ELR (cell line): Measurements from ENCODE around the gene ACSF3.
"Not testable (repeated sequence)": the region's sequence is repeated elsewhere in the genome, so short reads cannot be mapped to it uniquely, and the experiment has no call there.

ENCODE experiments used
- DNase-seq: peaks from one replicate; pipeline ENCODE4 v3.0.0-alpha.2; 2015; ENCODE audit warnings: low read depth

The ACSF3 gene

GRCh38 chr16:89055894-89056555 lies 37.6 kb upstream of the ACSF3 start:
- no peak for DNase-seq

GRCh38 chr16:89056592-89056991 lies 37.1 kb upstream of the ACSF3 start:
- DNase-seq, result no peak

DNA sequence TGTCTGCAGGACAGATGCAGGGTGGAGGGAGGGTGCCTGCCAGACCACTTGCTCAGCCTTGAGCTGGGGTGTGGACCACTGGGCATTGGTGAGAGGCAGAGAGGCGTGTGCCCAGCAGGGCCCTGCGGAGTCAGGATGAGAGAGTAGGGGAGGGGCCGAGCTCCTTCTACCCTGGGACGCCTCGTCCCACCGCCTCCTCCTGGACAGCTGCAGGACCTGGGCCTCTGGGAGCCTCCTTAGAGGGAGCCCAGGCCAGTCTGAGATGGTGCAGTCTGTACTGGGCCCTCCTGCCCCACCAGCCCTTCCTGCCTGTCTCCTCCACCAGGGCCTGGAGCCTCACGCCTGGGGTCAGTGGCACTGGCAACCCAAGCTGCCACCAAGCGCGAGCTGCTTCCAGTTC lies 35.9 kb upstream of the ACSF3 start:
- DNase-seq, result no peak

DNA sequence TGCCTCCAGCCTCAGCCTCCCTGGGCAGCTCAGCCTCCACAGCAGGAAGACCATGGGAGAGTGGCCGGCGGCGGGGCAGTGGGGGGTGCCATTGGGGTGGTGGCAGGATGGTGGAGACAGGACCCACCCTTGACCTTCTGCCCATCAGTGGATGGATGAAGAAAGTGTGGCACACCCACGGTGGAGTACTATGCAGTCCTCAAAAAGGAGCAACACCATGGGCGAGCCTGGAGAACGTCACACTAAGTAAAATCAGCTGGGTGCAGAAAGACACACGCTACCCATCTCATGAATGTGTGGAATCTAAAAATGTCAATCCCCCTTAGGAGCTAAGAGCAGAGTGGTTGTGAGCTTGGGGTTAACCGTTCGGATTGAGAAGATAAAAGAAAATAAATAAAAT lies 34.8 kb upstream of the ACSF3 start:
- no peak for DNase-seq

- DNase-seq, result no peak
Observed at GRCh38 chr16:89060207-89060794, 33.4 kb upstream of the ACSF3 start.

DNA sequence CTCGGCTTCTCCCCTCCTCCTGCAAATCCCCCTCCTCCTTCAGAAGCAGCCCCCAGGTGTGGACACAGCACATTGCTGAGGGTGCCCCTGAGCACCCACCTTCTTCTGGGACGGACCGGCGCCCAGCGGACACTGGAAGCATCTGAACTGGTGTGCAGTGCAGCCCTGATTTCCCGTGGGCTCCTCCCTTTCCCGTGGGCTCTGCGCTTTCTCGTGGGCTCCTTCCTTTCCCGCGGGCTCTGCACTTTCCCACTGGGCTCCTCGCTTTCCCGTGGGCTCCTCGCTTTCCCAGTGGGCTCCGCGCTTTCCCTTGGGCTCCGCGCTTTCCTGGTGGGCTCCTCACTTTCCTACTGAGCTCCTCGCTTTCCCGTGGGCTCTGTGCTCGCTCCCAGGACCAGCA lies 32.6 kb upstream of the ACSF3 start:
- DNase-seq, result no peak

DNA sequence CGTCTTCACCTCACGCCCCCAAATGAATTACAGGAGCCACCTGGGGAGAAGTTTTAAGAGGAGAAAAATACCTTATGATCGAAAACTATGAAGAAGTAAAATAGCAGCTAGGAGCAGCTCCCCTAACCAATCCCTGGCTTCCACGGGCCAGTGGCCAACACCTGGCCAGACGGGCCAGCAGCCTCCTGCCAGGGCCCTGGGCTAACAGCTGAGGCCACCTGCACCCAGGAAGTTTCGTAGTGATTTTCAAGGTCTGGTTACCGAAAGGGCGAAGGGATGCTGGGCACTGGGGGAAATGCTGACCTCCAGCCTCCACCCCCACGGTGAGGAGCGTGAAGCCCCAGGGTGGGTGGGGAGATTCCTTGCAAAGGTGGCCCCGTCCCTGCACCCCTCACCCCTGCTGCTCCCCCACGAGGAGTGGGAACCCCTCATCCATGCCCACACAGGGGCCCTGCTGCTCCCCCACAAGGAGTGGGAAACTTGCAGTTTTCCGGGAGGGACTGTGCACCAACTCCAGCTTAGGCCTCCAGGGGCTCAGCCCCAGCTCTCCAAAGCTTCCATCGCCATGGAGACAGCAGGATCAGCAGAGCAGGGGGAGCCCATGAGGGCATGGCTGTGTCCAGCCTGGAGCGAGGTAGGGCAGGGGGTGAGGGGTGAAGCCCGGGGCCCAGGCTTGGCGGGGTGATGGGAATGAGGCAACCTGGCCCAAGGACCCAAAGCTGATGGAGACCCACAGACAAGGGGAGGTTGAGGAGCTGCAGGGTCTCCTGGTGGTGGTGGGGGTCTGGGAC lies 31.9 kb upstream of the ACSF3 start:
- DNase-seq, result no peak

GRCh38 chr16:89062389-89063345 lies 31.0 kb upstream of the ACSF3 start:
- DNase-seq, result no peak

- DNase-seq, result no peak
Observed at GRCh38 chr16:89063768-89064320, 29.8 kb upstream of the ACSF3 start.

GRCh38 chr16:89064606-89065457 lies 28.8 kb upstream of the ACSF3 start:
- DNase-seq, result no peak

- no peak for DNase-seq
Observed at GRCh38 chr16:89065458-89065822, 28.2 kb upstream of the ACSF3 start.

GRCh38 chr16:89066721-89067120 lies 26.9 kb upstream of the ACSF3 start:
- DNase-seq, result no peak

DNA sequence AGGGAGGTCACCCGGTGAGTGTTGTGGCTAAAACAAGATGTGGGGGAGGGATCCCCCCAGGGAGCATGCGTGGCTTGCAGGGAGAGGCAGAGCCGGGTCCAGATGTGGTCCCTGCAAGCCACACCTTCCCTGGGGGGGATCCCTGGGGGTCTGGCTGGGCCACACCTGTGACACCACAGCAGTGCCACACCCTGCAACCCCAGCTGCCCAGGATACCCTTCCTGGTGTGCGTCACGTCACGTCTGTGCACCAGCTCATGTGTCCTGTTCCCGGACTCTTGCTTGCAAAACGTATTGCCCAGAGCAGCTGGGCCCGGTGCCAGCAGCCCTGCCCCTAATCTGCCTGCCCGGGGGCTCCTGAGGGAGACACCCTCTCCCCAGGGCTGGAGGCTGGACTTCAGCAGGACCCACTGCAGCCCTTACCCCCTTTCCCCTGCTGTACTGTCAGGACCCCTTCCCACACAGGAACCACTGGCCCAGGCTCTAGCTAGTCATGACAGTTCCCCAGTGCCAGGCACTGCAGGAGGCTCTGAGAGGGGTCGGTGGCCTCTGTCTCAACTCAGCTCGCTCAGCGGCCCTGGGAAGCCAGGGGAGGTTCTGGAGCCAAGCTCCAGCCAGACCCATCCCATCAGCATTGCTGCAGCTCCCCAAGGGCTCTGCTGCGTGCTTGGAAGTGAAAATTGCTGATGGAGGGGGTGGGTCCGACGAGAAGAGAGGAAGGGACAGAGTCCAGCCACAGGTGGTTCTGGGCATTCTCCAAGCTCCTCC lies 25.8 kb upstream of the ACSF3 start:
- DNase-seq, result no peak

- DNase-seq, result not testable (repeated sequence)
Observed at GRCh38 chr16:89068814-89069616, 24.6 kb upstream of the ACSF3 start.

DNA sequence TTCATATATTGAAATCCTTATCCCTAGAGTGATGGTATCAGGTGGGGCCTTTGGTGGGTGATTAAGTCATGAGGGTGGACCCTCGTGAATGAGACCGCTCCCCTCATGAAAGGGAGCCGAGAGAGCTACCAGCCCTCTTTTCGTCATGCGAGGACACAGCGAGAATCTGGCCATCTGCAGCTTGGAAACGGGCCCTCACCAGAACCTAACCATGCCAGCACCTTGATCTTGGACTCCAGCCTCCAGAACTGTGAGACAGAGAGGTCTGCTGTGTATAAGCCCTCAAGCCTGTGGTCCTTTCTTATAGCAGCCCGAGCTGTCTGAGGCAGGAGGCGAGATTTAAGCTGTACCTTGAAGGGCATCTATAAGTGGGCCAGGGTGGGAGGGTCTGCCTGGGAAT lies 23.7 kb upstream of the ACSF3 start:
- no peak for DNase-seq

- no peak for DNase-seq
Observed at GRCh38 chr16:89070590-89070989, 23.1 kb upstream of the ACSF3 start.

- DNase-seq, result no peak
Observed at GRCh38 chr16:89071686-89072547, 21.7 kb upstream of the ACSF3 start.

GRCh38 chr16:89072548-89073130 lies 21.0 kb upstream of the ACSF3 start:
- no peak for DNase-seq
